CD4-positive, alpha-beta T cell treated with Interleukin-1 beta for 1 hour (primary cell): ENCODE results near the gene F13B.
"Not testable (repeated sequence)": the region's sequence is repeated elsewhere in the genome, so short reads cannot be mapped to it uniquely, and the experiment has no call there.

Source experiments
- DNase-seq, 2 donors: peaks; one replicate each; pipeline ENCODE4 v3.0.0-alpha.2; 2020 to 2022

F13B gene

GRCh38 chr1:197066719-197067456 is at the start of gene F13B:
Gene F13B (minus strand): TSS chr1:197067260. CDS start chr1:197067223, 37 bp downstream.
- no peak for DNase-seq

- DNase-seq: no peak
These were observed 49.1 kb upstream of the F13B start for GRCh38 chr1:197116156-197116555.

GRCh38 chr1:197106869-197107268 is 39.8 kb upstream of the F13B start:
- DNase-seq: no peak

- DNase-seq: no peak
These were observed 36.2 kb upstream of the F13B start for GRCh38 chr1:197103300-197103699.

- DNase-seq: no peak
These were observed 34.9 kb upstream of the F13B start for GRCh38 chr1:197101978-197102377.

- no peak for DNase-seq
These were observed 33.6 kb upstream of the F13B start for GRCh38 chr1:197100677-197101076.

- no peak for DNase-seq
These were observed 32.4 kb upstream of the F13B start for GRCh38 chr1:197099444-197099843.

GRCh38 chr1:197096971-197097370 is 29.9 kb upstream of the F13B start:
- not testable (repeated sequence) for DNase-seq

- no peak for DNase-seq
These were observed 29.1 kb upstream of the F13B start for GRCh38 chr1:197096137-197096536.

GRCh38 chr1:197093226-197093885 is 26.3 kb upstream of the F13B start:
- no peak for DNase-seq

- DNase-seq: no peak
These were observed 25.5 kb upstream of the F13B start for GRCh38 chr1:197092491-197093023.

GRCh38 chr1:197083474-197083873 is 16.4 kb upstream of the F13B start:
- no peak for DNase-seq

GRCh38 chr1:197081117-197081753 is 14.2 kb upstream of the F13B start:
- DNase-seq: no peak

GRCh38 chr1:197080323-197080722 is 13.3 kb upstream of the F13B start:
- DNase-seq: no peak

- no peak for DNase-seq
These were observed 9.5 kb upstream of the F13B start for GRCh38 chr1:197076585-197076984.

- DNase-seq: no peak
These were observed 6.9 kb upstream of the F13B start for GRCh38 chr1:197073978-197074377.

- no peak for DNase-seq
These were observed 378 bp upstream of the F13B start for GRCh38 chr1:197067457-197067818.

GRCh38 chr1:197066277-197066676 is 783 bp downstream of the F13B start:
- no peak for DNase-seq

- no peak for DNase-seq
These were observed 1.5 kb downstream of the F13B start for GRCh38 chr1:197065559-197065958.

GRCh38 chr1:197063212-197063611 is 3.8 kb downstream of the F13B start:
- DNase-seq: no peak

GRCh38 chr1:197062692-197063091 is 4.4 kb downstream of the F13B start:
- no peak for DNase-seq

GRCh38 chr1:197049100-197049499 is 18.0 kb downstream of the F13B start:
- DNase-seq: no peak

- DNase-seq: no peak
These were observed 24.3 kb downstream of the F13B start for GRCh38 chr1:197042676-197043341.
